Body of pancreas (tissue), 4 donors: ENCODE results near the gene EPHA10.

ENCODE experiments used
- POLR2A ChIP-seq, 3 donors: fragments of 450-650 bp; IDR thresholded peaks; one replicate each; pipeline ENCODE4 v1.6.1; 2016; ENCODE audit warnings: antibody characterized with exemption in 3 of 3, mild to moderate bottlenecking in 2 of 3
- TF ChIP-seq, protein P1 (sequence below), 7 experiments: fragments of 450-650 bp in 4 of 7; fragments of 200-600 bp in 3 of 7; sonication (generic) in 3 of 7; IDR thresholded peaks; one replicate each; pipeline ENCODE4 v1.5.1; 2016 to 2019; ENCODE audit warnings: antibody characterized with exemption in 7 of 7

DNA sequence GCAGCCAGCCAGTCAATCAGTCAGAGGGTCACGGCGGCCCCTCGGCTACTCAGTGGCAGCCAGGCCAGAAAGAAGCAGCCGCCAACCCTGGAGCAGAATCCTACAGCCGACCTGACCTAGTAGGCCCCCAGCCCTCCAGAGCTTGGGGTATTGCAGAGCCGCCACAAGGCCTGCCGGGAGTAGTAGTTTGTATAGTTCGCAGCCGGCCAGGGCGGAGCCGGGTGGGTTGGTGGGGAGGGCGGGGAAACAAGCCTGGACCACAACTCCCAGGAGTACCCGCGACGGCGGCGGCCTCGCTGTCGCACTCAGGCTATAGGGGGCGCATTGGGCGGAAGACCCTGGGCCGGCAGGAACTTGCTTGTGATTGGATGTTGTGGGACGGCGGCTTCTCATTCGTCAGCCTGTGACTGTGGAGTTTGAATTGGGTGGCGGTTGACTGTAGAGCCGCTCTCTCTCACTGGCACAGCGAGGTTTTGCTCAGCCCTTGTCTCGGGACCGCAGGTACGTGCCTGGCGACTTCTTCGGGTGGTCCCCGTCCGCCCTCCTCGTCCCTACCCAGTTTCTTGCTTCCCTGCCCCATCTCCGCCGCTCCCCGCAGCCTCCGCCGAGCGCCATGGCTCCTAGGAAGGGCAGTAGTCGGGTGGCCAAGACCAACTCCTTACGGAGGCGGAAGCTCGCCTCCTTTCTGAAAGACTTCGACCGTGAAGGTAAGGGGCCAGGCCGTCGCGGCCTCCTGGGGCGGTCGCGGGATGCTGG lies 72.7 kb downstream of the EPHA10 start, which contains the start of gene CDCA8:
- TF ChIP-seq, protein P1, sequence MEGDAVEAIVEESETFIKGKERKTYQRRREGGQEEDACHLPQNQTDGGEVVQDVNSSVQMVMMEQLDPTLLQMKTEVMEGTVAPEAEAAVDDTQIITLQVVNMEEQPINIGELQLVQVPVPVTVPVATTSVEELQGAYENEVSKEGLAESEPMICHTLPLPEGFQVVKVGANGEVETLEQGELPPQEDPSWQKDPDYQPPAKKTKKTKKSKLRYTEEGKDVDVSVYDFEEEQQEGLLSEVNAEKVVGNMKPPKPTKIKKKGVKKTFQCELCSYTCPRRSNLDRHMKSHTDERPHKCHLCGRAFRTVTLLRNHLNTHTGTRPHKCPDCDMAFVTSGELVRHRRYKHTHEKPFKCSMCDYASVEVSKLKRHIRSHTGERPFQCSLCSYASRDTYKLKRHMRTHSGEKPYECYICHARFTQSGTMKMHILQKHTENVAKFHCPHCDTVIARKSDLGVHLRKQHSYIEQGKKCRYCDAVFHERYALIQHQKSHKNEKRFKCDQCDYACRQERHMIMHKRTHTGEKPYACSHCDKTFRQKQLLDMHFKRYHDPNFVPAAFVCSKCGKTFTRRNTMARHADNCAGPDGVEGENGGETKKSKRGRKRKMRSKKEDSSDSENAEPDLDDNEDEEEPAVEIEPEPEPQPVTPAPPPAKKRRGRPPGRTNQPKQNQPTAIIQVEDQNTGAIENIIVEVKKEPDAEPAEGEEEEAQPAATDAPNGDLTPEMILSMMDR (IDR thresholded peaks at IDR 0.05): peak; percentile 45 to 80 (median 61)
- peak; percentile 34 to 58 (median 54) for TF ChIP-seq POLR2A (IDR thresholded peaks at IDR 0.05)
